HG03442 (cell line): ENCODE results near the gene ZCCHC4.
A peak's percentile ranks its signal among the peaks of the same experiment; 100 is the strongest.

ENCODE experiments used
- ATAC-seq: cut with Tn5 transposase; IDR thresholded peaks from one replicate; pipeline ENCODE4 v1.9.1; 2021; ENCODE audit warnings: mild to moderate bottlenecking, moderate library complexity; ENCODE audit not compliant: unreplicated experiment

The ZCCHC4 gene

GRCh38 chr4:25312496-25313200 is at the start of gene ZCCHC4:
Gene ZCCHC4 (plus strand): TSS chr4:25312774. CDS start chr4:25312810, 36 bp downstream.
- ATAC-seq = peak; percentile 76

GRCh38 chr4:25271866-25272265 is 40.7 kb upstream of the ZCCHC4 start:
- no peak for ATAC-seq

- no peak for ATAC-seq
Observed at GRCh38 chr4:25280210-25280609, 32.4 kb upstream of the ZCCHC4 start.

GRCh38 chr4:25283948-25284347 is 28.6 kb upstream of the ZCCHC4 start:
- ATAC-seq = no peak

GRCh38 chr4:25284466-25284865 is 28.1 kb upstream of the ZCCHC4 start:
- ATAC-seq = no peak

- no peak for ATAC-seq
Observed at GRCh38 chr4:25290490-25291067, 22.0 kb upstream of the ZCCHC4 start.

- ATAC-seq = no peak
Observed at GRCh38 chr4:25291158-25291733, 21.3 kb upstream of the ZCCHC4 start.

- no peak for ATAC-seq
Observed at GRCh38 chr4:25297528-25298242, 14.9 kb upstream of the ZCCHC4 start.

GRCh38 chr4:25299476-25300203 is 12.9 kb upstream of the ZCCHC4 start:
- no peak for ATAC-seq

GRCh38 chr4:25301471-25301870 is 11.1 kb upstream of the ZCCHC4 start:
- ATAC-seq = no peak

GRCh38 chr4:25302626-25303025 is 9.9 kb upstream of the ZCCHC4 start:
- no peak for ATAC-seq

GRCh38 chr4:25303578-25303977 is 9.0 kb upstream of the ZCCHC4 start:
- ATAC-seq = no peak

- ATAC-seq = no peak
Observed at GRCh38 chr4:25306518-25307057, 6.0 kb upstream of the ZCCHC4 start.

GRCh38 chr4:25307596-25307995 is 5.0 kb upstream of the ZCCHC4 start:
- no peak for ATAC-seq

GRCh38 chr4:25308306-25308705 is 4.3 kb upstream of the ZCCHC4 start:
- ATAC-seq = no peak

- ATAC-seq = no peak
Observed at GRCh38 chr4:25308761-25309160, 3.8 kb upstream of the ZCCHC4 start.

- peak; percentile 59 for ATAC-seq
Observed at GRCh38 chr4:25310066-25310802, 2.3 kb upstream of the ZCCHC4 start.

GRCh38 chr4:25310803-25311166 is 1.8 kb upstream of the ZCCHC4 start:
- ATAC-seq = no peak

GRCh38 chr4:25313201-25313895 is 774 bp downstream of the ZCCHC4 start:
- ATAC-seq = no peak

- no peak for ATAC-seq
Observed at GRCh38 chr4:25320336-25320735, 7.8 kb downstream of the ZCCHC4 start.
